HEK293 (cell line): Measurements from ENCODE around the gene KLHL29.

Experiments used
- CTCF ChIA-PET: fragments of 350-600 bp; formaldehyde crosslinking; extraction: SDS; loops from one replicate; lab custom pipeline; 2021; ENCODE audit warnings: antibody characterized with exemption; lab: Yijun Ruan, JAX
- POLR2A ChIA-PET: fragments of 300-600 bp; formaldehyde crosslinking; extraction: SDS; loops from one replicate; lab custom pipeline; 2020; ENCODE audit warnings: antibody characterized with exemption, inconsistent platforms; lab: Yijun Ruan, JAX
- H3K27ac ChIP-seq: fragments of 200-500 bp; sonication (Bioruptor generic); 2 replicates; pipeline ENCODE4 v1.5.1; 2014; ENCODE audit warnings: low read depth, low read length, control low read depth, inconsistent platforms; ENCODE audit errors: extremely low read depth
- H3K36me3 ChIP-seq, 2 experiments: fragments of 200-500 bp in 1 of 2; sonication (Bioruptor generic) in 1 of 2; 1 replicate in 1 of 2; 2 replicates in 1 of 2; pipeline ENCODE4 v1.5.1; 2014 to 2017; ENCODE audit warnings: inconsistent platforms in 2 of 2, low read length in 2 of 2; ENCODE audit not compliant: control insufficient read depth in 2 of 2, insufficient read depth in 1 of 2
- H3K4me1 ChIP-seq: fragments of 200-500 bp; sonication (Bioruptor generic); 2 replicates; pipeline ENCODE4 v1.5.1; 2014; ENCODE audit warnings: mild to moderate bottlenecking, low read length, inconsistent platforms; ENCODE audit not compliant: control insufficient read depth, insufficient read depth
- H3K4me3 ChIP-seq: 2 replicates; pipeline ENCODE4 v1.5.1; 2011; ENCODE audit warnings: low read depth, mild to moderate bottlenecking, control low read depth, low read length, moderate library complexity
- H3K9me3 ChIP-seq: fragments of 200-500 bp; sonication (Bioruptor generic); 2 replicates; pipeline ENCODE4 v1.5.1; 2014; ENCODE audit warnings: low read depth, low read length, inconsistent platforms; ENCODE audit not compliant: control insufficient read depth, insufficient read depth
- CTCF ChIP-seq: fragments of 450-650 bp; formaldehyde crosslinking; IDR thresholded peaks from 2 replicates; pipeline ENCODE4 v1.5.1; 2016; ENCODE audit warnings: missing biosample characterization, missing genetic modification characterization
- ELK4 ChIP-seq: IDR thresholded peaks from 2 replicates; pipeline ENCODE4 v1.6.1; 2011; ENCODE audit warnings: mild to moderate bottlenecking, low read depth, low read length, borderline replicate concordance
- GFI1B ChIP-seq: fragments of 450-650 bp; formaldehyde crosslinking; IDR thresholded peaks from 2 replicates; pipeline ENCODE4 v1.5.1; 2016; ENCODE audit warnings: missing biosample characterization, missing genetic modification characterization
- HOXC10 ChIP-seq: sonication (generic); formaldehyde crosslinking; IDR thresholded peaks from 2 replicates; pipeline ENCODE4 v1.8.1; 2023; ENCODE audit warnings: mild to moderate bottlenecking, missing genetic modification reagents
- INSM2 ChIP-seq: fragments of 450-650 bp; formaldehyde crosslinking; IDR thresholded peaks from 2 replicates; pipeline ENCODE4 v1.5.1; 2016; ENCODE audit warnings: missing biosample characterization, missing genetic modification characterization
- KLF1 ChIP-seq: fragments of 450-650 bp; formaldehyde crosslinking; IDR thresholded peaks from 2 replicates; pipeline ENCODE4 v1.5.1; 2016; ENCODE audit warnings: missing biosample characterization, missing genetic modification characterization
- KLF8 ChIP-seq: fragments of 450-650 bp; formaldehyde crosslinking; IDR thresholded peaks from 2 replicates; pipeline ENCODE4 v1.5.1; 2016; ENCODE audit warnings: missing biosample characterization, missing genetic modification characterization
- PRDM10 ChIP-seq: fragments of 450-650 bp; formaldehyde crosslinking; IDR thresholded peaks from 2 replicates; pipeline ENCODE4 v1.5.1; 2016; ENCODE audit warnings: missing biosample characterization, missing genetic modification characterization
- REST ChIP-seq: fragments of 450-650 bp; formaldehyde crosslinking; IDR thresholded peaks from 2 replicates; pipeline ENCODE4 v1.5.1; 2016; ENCODE audit warnings: missing biosample characterization, missing genetic modification characterization
- ZBTB7A ChIP-seq: fragments of 450-650 bp; formaldehyde crosslinking; IDR thresholded peaks from 2 replicates; pipeline ENCODE4 v1.5.1; 2016; ENCODE audit warnings: low read depth, missing biosample characterization, missing genetic modification characterization
- ZNF10 ChIP-seq: fragments of 450-650 bp; formaldehyde crosslinking; IDR thresholded peaks from 2 replicates; pipeline ENCODE4 v1.5.1; 2017; ENCODE audit warnings: missing biosample characterization, missing genetic modification characterization
- ZNF155 ChIP-seq: fragments of 450-650 bp; formaldehyde crosslinking; IDR thresholded peaks from 2 replicates; pipeline ENCODE4 v1.5.1; 2016; ENCODE audit warnings: missing biosample characterization, missing genetic modification characterization
- ZNF266 ChIP-seq: fragments of 450-650 bp; formaldehyde crosslinking; IDR thresholded peaks from 2 replicates; pipeline ENCODE4 v1.5.1; 2016; ENCODE audit warnings: missing biosample characterization, missing genetic modification characterization, low read depth
- ZNF324 ChIP-seq: fragments of 450-650 bp; formaldehyde crosslinking; IDR thresholded peaks from 2 replicates; pipeline ENCODE4 v1.5.1; 2016; ENCODE audit warnings: missing biosample characterization, missing genetic modification characterization
- ZNF354C ChIP-seq: fragments of 450-650 bp; formaldehyde crosslinking; IDR thresholded peaks from 2 replicates; pipeline ENCODE4 v1.5.1; 2016; ENCODE audit warnings: missing biosample characterization, missing genetic modification characterization, low read depth, borderline replicate concordance
- ZNF580 ChIP-seq: fragments of 450-650 bp; formaldehyde crosslinking; IDR thresholded peaks from 2 replicates; pipeline ENCODE4 v1.5.1; 2016; ENCODE audit warnings: missing biosample characterization, missing genetic modification characterization
- ZNF664 ChIP-seq: fragments of 450-650 bp; formaldehyde crosslinking; IDR thresholded peaks from 2 replicates; pipeline ENCODE4 v1.5.1; 2016; ENCODE audit warnings: missing biosample characterization, missing genetic modification characterization
- ZNF747 ChIP-seq: fragments of 450-650 bp; formaldehyde crosslinking; IDR thresholded peaks from 2 replicates; pipeline ENCODE4 v1.5.1; 2016; ENCODE audit warnings: missing biosample characterization, missing genetic modification characterization
- ZNF777 ChIP-seq: fragments of 450-650 bp; formaldehyde crosslinking; IDR thresholded peaks from 2 replicates; pipeline ENCODE4 v1.5.1; 2017; ENCODE audit warnings: missing biosample characterization, missing genetic modification characterization, borderline replicate concordance

Gene KLHL29

GRCh38 chr2:23563151-23563550 is 178.2 kb downstream of the KLHL29 start:
- ChIA-PET CTCF (no interaction called here), POLR2A (no interaction called here)
- Histone ChIP-seq H3K36me3 (peaks cover 0 to 7% of the 10 kb centered on the region in 2 experiments; a peak in 1 of 3 replicates), H3K9me3 (no peaks in the 10 kb centered on the region), H3K27ac (no peak overlapping the region), H3K4me1 (no peaks in the 10 kb centered on the region), H3K4me3 (no peak overlapping the region)
- no peak for TF ChIP-seq ZNF354C
- no peak for TF ChIP-seq HOXC10
- TF ChIP-seq ZNF664 (tag by site-specific recombination), result no peak
- no peak for TF ChIP-seq ZNF324 (tag by site-specific recombination)
- no peak for TF ChIP-seq ZNF777 (tag by site-specific recombination)
- no peak for TF ChIP-seq GFI1B (tag by site-specific recombination)
- TF ChIP-seq ZNF10 (tag by site-specific recombination), result no peak
- no peak for TF ChIP-seq ZNF266 (tag by site-specific recombination)
- no peak for TF ChIP-seq INSM2 (tag by site-specific recombination)

- ChIA-PET CTCF (no interaction called here), POLR2A (no interaction called here)
- H3K4me3 ChIP-seq, result no peak overlapping the region
- no peaks in the 10 kb centered on the region for H3K4me1 ChIP-seq
- H3K36me3 ChIP-seq, result peaks cover 0 to 7% of the 10 kb centered on the region in 2 experiments; a peak in 1 of 3 replicates
- no peak for TF ChIP-seq REST (tag by site-specific recombination)
- TF ChIP-seq ELK4, result no peak
- TF ChIP-seq ZNF580 (tag by site-specific recombination), result no peak
- no peak for TF ChIP-seq ZBTB7A
- no peak for TF ChIP-seq CTCF
- TF ChIP-seq PRDM10 (tag by site-specific recombination), result no peak
- TF ChIP-seq ZNF747 (tag by site-specific recombination), result no peak
- TF ChIP-seq KLF8 (tag by site-specific recombination), result no peak
- TF ChIP-seq ZNF155 (tag by site-specific recombination), result no peak
- no peak for TF ChIP-seq KLF1 (tag by site-specific recombination)
- H3K27ac ChIP-seq, result no peak overlapping the region
- no peaks in the 10 kb centered on the region for H3K9me3 ChIP-seq
Measured at GRCh38 chr2:23563673-23564614, 179.0 kb downstream of the KLHL29 start.
